Bronchial epithelial cell (primary cell): Measurements from ENCODE around the gene PALB2. TPM values are rescaled to one million over a fixed set of nuclear protein-coding genes. Genes with fewer than 3 reads are reported as not detected.
A peak's percentile ranks its signal among the peaks of the same experiment; 100 is the strongest.
"Not testable (repeated sequence)": the region's sequence is repeated elsewhere in the genome, so short reads cannot be mapped to it uniquely, and the experiment has no call there.

Experiments
- DNase-seq: peaks from one replicate; pipeline ENCODE4 v3.0.0-alpha.2; 2010; ENCODE audit warnings: low read depth
- FAIRE-seq: peaks from 2 replicates; lab custom pipeline; 2011; peaks lifted over from hg19 to GRCh38; lab: Jason Lieb, UNC
- H3K27me3 ChIP-seq: 2 replicates; pipeline ENCODE4 v1.5.1; 2011; ENCODE audit warnings: low read length; ENCODE audit not compliant: control insufficient read depth, insufficient read depth
- H3K36me3 ChIP-seq: 2 replicates; pipeline ENCODE4 v1.5.1; 2011; ENCODE audit warnings: low read length; ENCODE audit not compliant: control insufficient read depth, insufficient read depth
- H3K4me3 ChIP-seq: 2 replicates; pipeline ENCODE4 v1.5.1; 2011; ENCODE audit warnings: mild to moderate bottlenecking, low read depth, low read length, control low read depth
- CTCF ChIP-seq: IDR thresholded peaks from 2 replicates; pipeline ENCODE4 v1.5.1; 2011; ENCODE audit warnings: mild to moderate bottlenecking, moderate library complexity, low read length, control low read depth, inconsistent platforms; ENCODE audit not compliant: insufficient read depth, severe bottlenecking
- total RNA-seq: library from RNA; depleted of rRNA; stranded (reverse); fragments of >200 nt; gene quantifications from 2 replicates; pipeline ENCODE4 v1.2.1, GENCODE V29; 2014

The PALB2 gene
- total RNA-seq, 1 donor from 2014 or later, result 9.7 TPM

GRCh38 chr16:23615805-23616204 is 25.3 kb downstream of the PALB2 start:
- DNase-seq, result no peak
- no peak for TF ChIP-seq CTCF
- Histone ChIP-seq H3K27me3 (no peaks in the 10 kb centered on the region), H3K4me3 (no peak overlapping the region), H3K36me3 (peaks cover 6% of the 10 kb centered on the region)
- FAIRE-seq, result no peak

DNA sequence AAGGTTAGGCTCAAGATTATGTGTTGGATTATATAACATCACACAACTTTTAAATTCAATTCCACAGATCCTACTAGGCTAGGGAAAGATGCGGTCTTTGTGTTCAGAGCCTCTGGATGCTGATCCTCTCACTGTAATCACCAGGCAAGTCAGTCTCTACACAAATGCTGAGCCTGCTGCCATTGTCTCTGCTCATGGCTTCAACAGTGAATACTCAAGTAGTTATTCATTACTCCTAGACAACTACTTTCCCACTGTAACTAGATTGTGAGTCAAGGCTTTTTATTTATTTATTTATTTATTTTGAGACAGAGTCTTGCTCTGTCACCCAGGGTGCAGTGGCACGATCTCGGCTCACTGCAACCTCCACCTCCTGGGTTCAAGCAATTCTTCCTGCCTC is 29.2 kb downstream of the PALB2 start:
- Histone ChIP-seq H3K4me3 (no peak overlapping the region), H3K27me3 (no peaks in the 10 kb centered on the region), H3K36me3 (peaks cover 3% of the 10 kb centered on the region)
- FAIRE-seq (no peak), DNase-seq (no peak)
- no peak for TF ChIP-seq CTCF

DNA sequence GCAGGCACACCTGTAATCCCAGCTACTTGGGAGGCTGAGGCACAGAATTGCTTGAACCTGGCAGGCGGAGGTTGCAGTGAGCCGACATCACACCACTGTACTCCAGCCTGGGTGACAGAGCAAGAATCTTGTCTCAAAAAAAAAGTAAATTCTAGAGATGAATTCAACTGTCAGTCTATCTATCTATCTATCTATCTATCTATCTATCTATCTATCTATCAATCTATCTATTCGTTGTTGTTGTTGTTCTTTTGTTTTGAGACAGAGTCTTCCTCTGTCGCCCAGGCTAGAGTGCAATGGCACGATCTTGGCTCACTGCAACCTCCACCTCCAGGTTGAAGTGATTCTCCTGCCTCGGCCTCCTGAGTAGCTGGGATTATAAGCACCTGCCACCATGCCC is 30.2 kb downstream of the PALB2 start:
- not testable (repeated sequence) for H3K4me3 ChIP-seq, H3K36me3 ChIP-seq, H3K27me3 ChIP-seq, FAIRE-seq, DNase-seq

GRCh38 chr16:23609929-23610328 is 31.2 kb downstream of the PALB2 start:
- FAIRE-seq (no peak), DNase-seq (no peak)
- no peak for TF ChIP-seq CTCF
- Histone ChIP-seq H3K4me3 (no peak overlapping the region), H3K36me3 (peaks cover 5% of the 10 kb centered on the region), H3K27me3 (no peaks in the 10 kb centered on the region)

DNA sequence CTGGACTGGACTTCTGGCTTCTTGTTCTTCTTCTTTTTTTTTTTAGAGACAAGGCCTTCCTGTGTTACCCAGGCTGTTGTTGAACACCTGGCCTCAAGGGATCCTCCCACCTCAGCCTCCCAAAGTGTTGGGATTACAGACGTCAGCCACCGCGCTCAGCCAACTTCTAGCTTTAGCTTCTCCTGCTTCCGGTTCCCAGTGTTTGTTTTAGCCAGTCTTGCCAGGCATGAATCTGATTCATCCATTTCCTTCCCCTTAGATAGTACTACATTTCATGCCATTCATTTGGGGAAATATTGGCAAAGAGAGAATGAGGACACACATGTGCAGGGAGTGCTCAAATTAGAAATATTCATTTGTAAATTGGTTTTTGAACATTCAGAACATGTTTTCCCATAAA is 32.9 kb downstream of the PALB2 start:
- TF ChIP-seq CTCF, result no peak
- FAIRE-seq, result no peak
- Histone ChIP-seq H3K27me3 (no peaks in the 10 kb centered on the region), H3K4me3 (no peak overlapping the region), H3K36me3 (peaks cover 5% of the 10 kb centered on the region)
- DNase-seq, result peak; percentile 87

- no peak overlapping the region for H3K4me3 ChIP-seq
- peaks cover 5% of the 10 kb centered on the region for H3K36me3 ChIP-seq
- no peaks in the 10 kb centered on the region for H3K27me3 ChIP-seq
- peak; percentile 52 for DNase-seq
- FAIRE-seq, result no peak
- no peak for TF ChIP-seq CTCF
Observed at GRCh38 chr16:23607726-23608125, 33.4 kb downstream of the PALB2 start.
